ENCODE measurements around the gene VPS4B.
A peak's percentile ranks its signal among the peaks of the same experiment; 100 is the strongest.

VPS4B gene

DNA sequence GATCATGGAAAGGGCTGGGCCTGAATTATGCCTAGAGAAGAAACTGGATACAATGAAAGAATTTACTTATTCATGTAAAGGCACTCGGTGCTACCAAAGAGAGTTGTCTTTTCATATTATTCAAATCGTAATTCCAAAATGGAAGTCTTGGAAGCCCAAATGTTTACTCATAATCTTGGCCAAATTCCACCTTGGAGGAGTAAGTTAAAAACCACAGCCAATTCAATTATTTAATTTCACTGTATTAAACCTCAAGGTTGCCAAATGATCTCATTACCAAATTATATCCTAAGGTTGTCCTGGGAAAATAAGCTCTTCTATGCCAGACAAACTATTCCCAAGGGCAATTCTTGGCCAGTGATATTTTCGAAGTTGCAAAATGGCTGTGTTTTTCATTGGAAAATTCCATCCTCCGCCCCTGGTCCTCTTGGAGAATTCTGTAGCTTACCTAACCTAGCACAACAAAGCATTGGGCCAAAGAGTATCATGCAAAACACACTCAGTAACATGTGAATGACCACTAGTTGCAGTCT lies 11.1 kb upstream of the VPS4B start:
- TF ChIP-seq CTCF (IDR thresholded peaks at IDR 0.05): no peak
- Histone ChIP-seq H3K27ac (no peak overlapping the region), H3K4me3 (ENCODE audit: low read depth in 1 of 2, low read length in 1 of 2) (no peak overlapping the region), H3K4me1 (ENCODE audit: control insufficient read depth in 1 of 2, insufficient read depth in 1 of 2, low read depth in 1 of 2, low read length in 1 of 2) (peaks cover 8 to 10% of the 10 kb centered on the region in 2 experiments), H3K9me3 (no peaks in the 10 kb centered on the region), H3K36me3 (no peaks in the 10 kb centered on the region), H3K27me3 (no peaks in the 10 kb centered on the region)

- Histone ChIP-seq H3K36me3 (no peaks in the 10 kb centered on the region), H3K27me3 (no peaks in the 10 kb centered on the region), H3K27ac (no peak overlapping the region), H3K4me3 (ENCODE audit: low read depth in 1 of 2, low read length in 1 of 2) (no peak overlapping the region), H3K4me1 (ENCODE audit: control insufficient read depth in 1 of 2, insufficient read depth in 1 of 2, low read depth in 1 of 2, low read length in 1 of 2) (peaks cover 1 to 2% of the 10 kb centered on the region in 2 experiments), H3K9me3 (no peaks in the 10 kb centered on the region)
- TF ChIP-seq CTCF (IDR thresholded peaks at IDR 0.05): no peak
Measured at GRCh38 chr18:63431180-63431579, 8.9 kb upstream of the VPS4B start.

- TF ChIP-seq CTCF (IDR thresholded peaks at IDR 0.05): no peak
- no peaks in the 10 kb centered on the region for H3K27me3 ChIP-seq
- no peak overlapping the region for H3K4me3 ChIP-seq (ENCODE audit: low read depth in 1 of 2, low read length in 1 of 2)
- H3K36me3 ChIP-seq: no peaks in the 10 kb centered on the region
- no peaks in the 10 kb centered on the region for H3K9me3 ChIP-seq
- H3K27ac ChIP-seq: no peak overlapping the region
- H3K4me1 ChIP-seq (ENCODE audit: control insufficient read depth in 1 of 2, insufficient read depth in 1 of 2, low read depth in 1 of 2, low read length in 1 of 2): no peaks in the 10 kb centered on the region
Measured at GRCh38 chr18:63430526-63430925, 8.2 kb upstream of the VPS4B start.

GRCh38 chr18:63427558-63427957 lies 5.3 kb upstream of the VPS4B start:
- Histone ChIP-seq H3K4me3 (ENCODE audit: low read depth in 1 of 2, low read length in 1 of 2) (no peak overlapping the region), H3K27ac (no peak overlapping the region), H3K9me3 (no peaks in the 10 kb centered on the region), H3K36me3 (no peaks in the 10 kb centered on the region), H3K4me1 (ENCODE audit: control insufficient read depth in 1 of 2, insufficient read depth in 1 of 2, low read depth in 1 of 2, low read length in 1 of 2) (peaks cover 7 to 9% of the 10 kb centered on the region in 2 experiments), H3K27me3 (no peaks in the 10 kb centered on the region)
- no peak for TF ChIP-seq CTCF (IDR thresholded peaks at IDR 0.05)

DNA sequence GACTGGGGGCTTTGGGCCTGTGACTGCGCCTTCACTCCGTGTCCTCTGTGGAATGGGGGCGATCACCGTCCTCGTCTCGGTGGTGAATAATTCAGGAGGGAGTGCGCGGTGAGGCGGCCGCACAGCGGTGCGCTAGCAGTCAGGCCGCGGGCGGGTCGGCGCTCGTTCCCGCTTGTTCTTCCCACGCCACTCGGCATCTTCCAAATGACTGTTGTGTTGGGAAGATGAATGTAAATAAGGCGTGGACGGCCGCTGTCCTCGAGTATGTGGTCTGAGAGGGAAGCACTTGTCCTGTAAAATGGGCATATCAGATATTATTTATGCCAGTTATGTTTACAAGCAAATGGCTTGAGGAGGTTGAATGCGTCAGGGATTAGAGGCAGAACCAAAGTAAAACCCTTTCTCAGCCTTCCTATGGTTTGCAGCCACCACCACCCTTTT lies 608 bp upstream of the VPS4B start:
- peaks cover 20% of the 10 kb centered on the region for H3K36me3 ChIP-seq
- H3K4me3 ChIP-seq (ENCODE audit: low read depth in 1 of 2, low read length in 1 of 2): peak overlapping the region; percentile 88 to 91
- no peaks in the 10 kb centered on the region for H3K9me3 ChIP-seq
- peak; percentile 1 for TF ChIP-seq CTCF (IDR thresholded peaks at IDR 0.05)
- H3K27ac ChIP-seq: peak overlapping the region; percentile 97
- H3K4me1 ChIP-seq (ENCODE audit: control insufficient read depth in 1 of 2, insufficient read depth in 1 of 2, low read depth in 1 of 2, low read length in 1 of 2): peaks cover 17 to 18% of the 10 kb centered on the region in 2 experiments
- H3K27me3 ChIP-seq: no peaks in the 10 kb centered on the region
